ENCODE results near the gene SIGLEC14.

The SIGLEC14 gene

DNA sequence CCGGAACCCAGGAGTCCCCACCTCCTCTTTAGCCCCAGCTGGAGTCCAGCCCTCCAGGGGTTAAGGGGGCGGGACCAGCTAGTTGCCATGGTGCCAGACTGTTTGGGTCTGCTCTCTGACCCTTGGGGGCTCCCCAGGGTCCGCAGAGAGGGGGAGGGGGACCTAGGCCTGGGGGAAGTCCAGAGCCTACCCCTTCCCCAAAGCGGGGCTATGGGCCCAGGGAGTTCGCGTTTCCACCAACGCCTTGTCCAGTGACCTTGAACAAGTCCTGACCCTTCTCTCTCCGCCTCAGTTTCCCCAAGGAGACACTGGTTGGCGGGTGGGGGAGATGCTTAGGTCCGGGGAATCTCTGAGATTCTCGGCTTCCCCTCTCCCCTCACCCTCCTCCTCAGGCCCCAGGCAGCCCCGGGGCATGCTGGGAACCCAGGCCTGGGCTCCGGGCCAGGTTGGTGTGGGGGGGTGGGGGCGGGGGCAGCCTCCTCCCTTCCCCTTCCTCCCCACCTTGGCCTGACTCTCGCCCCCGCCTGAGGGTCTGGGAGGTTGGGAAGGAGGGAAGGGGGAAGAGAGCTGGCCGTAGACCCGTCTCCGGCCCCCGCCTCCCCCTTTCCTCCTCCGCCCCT, 43.9 kb upstream of the SIGLEC14 start:
- Histone ChIP-seq H3K27ac (ENCODE audit: low read length) (peak overlapping the region; percentile 43; the same call in 1 of the 2 replicates), H3K9me3 (ENCODE audit: insufficient read depth, low read length, severe bottlenecking) (peaks cover 3% of the 10 kb centered on the region), H4K20me1 (ENCODE audit: insufficient read depth, low read length) (peaks cover 5% of the 10 kb centered on the region), H3K79me2 (ENCODE audit: insufficient read depth, low read length) (no peaks in the 10 kb centered on the region), H3K4me3 (ENCODE audit: low read depth in 1 of 2, low read length in 2 of 2) (peak overlapping the region; percentile 8 to 60; a peak in 3 of 4 replicates), H3K4me2 (ENCODE audit: insufficient read depth, low read length) (peak overlapping the region; percentile 76), H3K4me1 (ENCODE audit: insufficient read depth, low read length) (peaks cover 19% of the 10 kb centered on the region), H3K36me3 (ENCODE audit: insufficient read depth, low read length) (no peaks in the 10 kb centered on the region), H3K27me3 (ENCODE audit: insufficient read depth, low read length, poor library complexity) (peaks cover 35% of the 10 kb centered on the region), H2AFZ (ENCODE audit: low read depth, low read length) (peak overlapping the region; percentile 63), H3K9ac (ENCODE audit: low read depth, low read length) (peak overlapping the region; percentile 48)
- ATAC-seq (ENCODE audit: insufficient read depth, low read depth) (no peak), DNase-seq (no peak)
- TF ChIP-seq EZH2 (IDR thresholded peaks at IDR 0.05; ENCODE audit: borderline replicate concordance, low read depth, low read length, severe bottlenecking), result no peak
- TF ChIP-seq, protein P1, sequence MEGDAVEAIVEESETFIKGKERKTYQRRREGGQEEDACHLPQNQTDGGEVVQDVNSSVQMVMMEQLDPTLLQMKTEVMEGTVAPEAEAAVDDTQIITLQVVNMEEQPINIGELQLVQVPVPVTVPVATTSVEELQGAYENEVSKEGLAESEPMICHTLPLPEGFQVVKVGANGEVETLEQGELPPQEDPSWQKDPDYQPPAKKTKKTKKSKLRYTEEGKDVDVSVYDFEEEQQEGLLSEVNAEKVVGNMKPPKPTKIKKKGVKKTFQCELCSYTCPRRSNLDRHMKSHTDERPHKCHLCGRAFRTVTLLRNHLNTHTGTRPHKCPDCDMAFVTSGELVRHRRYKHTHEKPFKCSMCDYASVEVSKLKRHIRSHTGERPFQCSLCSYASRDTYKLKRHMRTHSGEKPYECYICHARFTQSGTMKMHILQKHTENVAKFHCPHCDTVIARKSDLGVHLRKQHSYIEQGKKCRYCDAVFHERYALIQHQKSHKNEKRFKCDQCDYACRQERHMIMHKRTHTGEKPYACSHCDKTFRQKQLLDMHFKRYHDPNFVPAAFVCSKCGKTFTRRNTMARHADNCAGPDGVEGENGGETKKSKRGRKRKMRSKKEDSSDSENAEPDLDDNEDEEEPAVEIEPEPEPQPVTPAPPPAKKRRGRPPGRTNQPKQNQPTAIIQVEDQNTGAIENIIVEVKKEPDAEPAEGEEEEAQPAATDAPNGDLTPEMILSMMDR (IDR thresholded peaks at IDR 0.05; ENCODE audit: borderline replicate concordance, extremely low read depth, low read length, poor library complexity, severe bottlenecking), result no peak

DNA sequence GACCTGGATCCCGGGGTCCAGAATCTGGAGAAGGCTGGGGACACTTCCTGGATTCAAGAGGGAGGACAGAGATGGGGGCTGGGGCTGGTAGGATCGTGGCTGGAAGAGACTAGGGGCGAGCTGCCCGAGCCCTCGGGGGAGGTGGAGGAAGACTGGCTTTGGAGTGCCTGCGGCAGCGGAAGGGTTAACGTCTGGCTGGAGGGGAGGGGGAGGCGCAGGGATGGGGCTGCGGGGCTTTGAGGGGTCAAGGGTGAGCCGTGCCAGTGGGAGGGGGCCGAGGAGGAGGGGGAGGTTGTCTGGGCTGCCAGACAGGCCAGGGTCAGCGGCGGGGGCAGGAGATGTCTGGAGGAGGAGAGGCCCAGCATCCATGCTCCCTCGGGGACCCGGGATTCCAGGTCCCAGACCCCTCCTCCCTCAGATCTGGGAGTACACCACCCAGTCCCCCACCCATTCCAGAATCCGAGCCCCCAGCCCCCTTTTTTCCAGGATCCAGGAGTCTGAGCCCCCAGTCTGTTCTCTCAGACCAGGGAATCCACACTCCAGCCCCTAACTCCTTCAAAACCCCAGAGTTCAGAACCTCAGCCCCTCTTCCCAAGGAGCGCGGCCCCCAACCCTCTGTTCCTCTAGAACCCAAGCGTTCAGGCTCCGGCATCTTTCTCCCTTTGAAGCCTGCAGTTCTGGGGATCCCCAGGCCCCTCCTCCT, 43.3 kb upstream of the SIGLEC14 start:
- H3K4me2 ChIP-seq (ENCODE audit: insufficient read depth, low read length), result peak overlapping the region; percentile 76
- DNase-seq, result no peak
- peaks cover 7% of the 10 kb centered on the region for H3K9me3 ChIP-seq (ENCODE audit: insufficient read depth, low read length, severe bottlenecking)
- H3K36me3 ChIP-seq (ENCODE audit: insufficient read depth, low read length), result no peaks in the 10 kb centered on the region
- H3K9ac ChIP-seq (ENCODE audit: low read depth, low read length), result peak overlapping the region; percentile 48
- 0 out of 2 replicates have a peak overlapping the region, but pooled peaks have one; percentile 63 for H2AFZ ChIP-seq (ENCODE audit: low read depth, low read length)
- H3K4me3 ChIP-seq (ENCODE audit: low read depth in 1 of 2, low read length in 2 of 2), result peak overlapping the region; percentile 8 to 60; a peak in 3 of 4 replicates
- H3K27me3 ChIP-seq (ENCODE audit: insufficient read depth, low read length, poor library complexity), result peaks cover 35% of the 10 kb centered on the region
- H3K4me1 ChIP-seq (ENCODE audit: insufficient read depth, low read length), result peaks cover 19% of the 10 kb centered on the region
- H4K20me1 ChIP-seq (ENCODE audit: insufficient read depth, low read length), result peaks cover 5% of the 10 kb centered on the region
- no peak for ATAC-seq (ENCODE audit: insufficient read depth, low read depth)
- TF ChIP-seq EZH2 (IDR thresholded peaks at IDR 0.05; ENCODE audit: borderline replicate concordance, low read depth, low read length, severe bottlenecking), result peak; percentile 35
- TF ChIP-seq, protein P1 (IDR thresholded peaks at IDR 0.05; ENCODE audit: borderline replicate concordance, extremely low read depth, low read length, poor library complexity, severe bottlenecking), result no peak
- H3K27ac ChIP-seq (ENCODE audit: low read length), result no peak overlapping the region; the same call in 1 of the 2 replicates
- H3K79me2 ChIP-seq (ENCODE audit: insufficient read depth, low read length), result no peaks in the 10 kb centered on the region

DNA sequence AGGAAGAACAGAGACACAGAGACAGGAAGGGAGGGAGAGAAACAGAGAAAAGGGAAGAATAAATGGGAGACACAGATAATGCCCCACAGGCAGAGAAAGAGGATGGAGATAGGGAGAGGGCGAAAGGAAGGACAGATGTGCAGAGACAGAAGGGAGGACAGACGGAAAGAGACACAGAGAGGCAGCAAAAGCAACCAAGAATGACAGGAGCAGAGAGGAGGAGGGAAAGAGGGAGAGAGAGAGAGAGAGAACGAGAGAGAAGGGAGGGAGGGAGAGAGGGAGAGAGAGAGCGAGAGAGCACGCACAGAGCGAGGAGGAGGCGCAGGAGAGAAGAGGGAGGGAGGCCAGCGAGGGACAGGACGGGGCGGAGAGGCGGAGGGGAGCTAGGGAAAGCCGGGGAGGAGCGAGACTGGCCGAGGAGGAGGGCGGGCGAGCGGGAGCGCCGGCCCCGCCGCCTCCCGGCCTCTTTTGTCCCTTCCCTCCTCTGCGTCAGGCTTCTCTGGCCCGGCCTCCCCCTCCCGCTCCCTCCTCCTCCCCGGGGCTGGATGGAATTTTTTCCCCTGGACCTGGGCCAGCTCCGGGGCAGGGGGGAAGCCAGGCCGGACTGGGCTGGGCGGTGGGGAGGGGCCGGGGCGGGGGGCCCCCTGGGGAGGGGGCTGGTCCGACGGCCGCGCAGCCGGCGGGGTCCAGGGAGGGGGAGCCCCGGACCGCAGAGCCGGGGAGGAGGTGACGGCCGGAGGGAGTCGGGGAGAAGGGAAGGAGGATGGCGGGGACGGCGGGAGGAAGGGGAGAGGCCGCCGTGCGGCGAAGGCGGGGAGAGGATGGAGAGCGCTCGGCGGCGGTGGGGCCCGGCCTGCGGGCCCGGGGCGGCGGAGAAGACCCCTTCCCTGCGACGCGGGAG, 42.3 kb upstream of the SIGLEC14 start:
- Histone ChIP-seq H3K4me1 (ENCODE audit: insufficient read depth, low read length) (peaks cover 19% of the 10 kb centered on the region), H3K36me3 (ENCODE audit: insufficient read depth, low read length) (no peaks in the 10 kb centered on the region), H3K79me2 (ENCODE audit: insufficient read depth, low read length) (no peaks in the 10 kb centered on the region), H4K20me1 (ENCODE audit: insufficient read depth, low read length) (peaks cover 5% of the 10 kb centered on the region), H3K27ac (ENCODE audit: low read length) (no peak overlapping the region), H2AFZ (ENCODE audit: low read depth, low read length) (peak overlapping the region; percentile 29; the same call in 1 of the 2 replicates), H3K4me2 (ENCODE audit: insufficient read depth, low read length) (peak overlapping the region; percentile 76), H3K4me3 (ENCODE audit: low read depth in 1 of 2, low read length in 2 of 2) (peak overlapping the region in 1 of 2 experiments; percentile 32; a peak in 1 of 4 replicates), H3K27me3 (ENCODE audit: insufficient read depth, low read length, poor library complexity) (peaks cover 32% of the 10 kb centered on the region), H3K9me3 (ENCODE audit: insufficient read depth, low read length, severe bottlenecking) (peaks cover 9% of the 10 kb centered on the region), H3K9ac (ENCODE audit: low read depth, low read length) (no peak overlapping the region; the same call in 1 of the 2 replicates)
- no peak for DNase-seq
- no peak for TF ChIP-seq EZH2 (IDR thresholded peaks at IDR 0.05; ENCODE audit: borderline replicate concordance, low read depth, low read length, severe bottlenecking)
- TF ChIP-seq, protein P1 (IDR thresholded peaks at IDR 0.05; ENCODE audit: borderline replicate concordance, extremely low read depth, low read length, poor library complexity, severe bottlenecking), result no peak
- ATAC-seq (ENCODE audit: insufficient read depth, low read depth), result peak; percentile 53; the same call in 2 of the 3 replicates

Measured in DND-41 (cell line).